Superior temporal gyrus (tissue), 1 donor: ENCODE measurements around the gene CSK.

Source experiments
- DNase-seq: peaks from one replicate; pipeline ENCODE4 v3.0.0-alpha.2; 2016; ENCODE audit errors: extremely low spot score

The CSK gene

GRCh38 chr15:74787251-74788041 is 5.6 kb downstream of the CSK start:
- DNase-seq = peak; percentile 60

- DNase-seq = no peak
These were observed 6.3 kb downstream of the CSK start for GRCh38 chr15:74788042-74788682.

GRCh38 chr15:74788683-74789151 is 6.8 kb downstream of the CSK start:
- no peak for DNase-seq

- DNase-seq = no peak
These were observed 7.3 kb downstream of the CSK start for GRCh38 chr15:74789171-74789631.

- no peak for DNase-seq
These were observed 7.8 kb downstream of the CSK start for GRCh38 chr15:74789741-74790079.

GRCh38 chr15:74790080-74790916 is 8.4 kb downstream of the CSK start:
- DNase-seq = peak; percentile 69

- DNase-seq = no peak
These were observed 9.1 kb downstream of the CSK start for GRCh38 chr15:74791007-74791406.

- no peak for DNase-seq
These were observed 9.8 kb downstream of the CSK start for GRCh38 chr15:74791667-74792066.

GRCh38 chr15:74792227-74793016 is 10.5 kb downstream of the CSK start:
- no peak for DNase-seq

- no peak for DNase-seq
These were observed 11.5 kb downstream of the CSK start for GRCh38 chr15:74793135-74794028.

GRCh38 chr15:74794248-74794969 is 12.5 kb downstream of the CSK start:
- DNase-seq = no peak

- no peak for DNase-seq
These were observed 13.1 kb downstream of the CSK start for GRCh38 chr15:74794970-74795349.

- no peak for DNase-seq
These were observed 14.2 kb downstream of the CSK start for GRCh38 chr15:74795966-74796625.

GRCh38 chr15:74798388-74799254 is 16.7 kb downstream of the CSK start:
- no peak for DNase-seq

GRCh38 chr15:74799255-74799855 is 17.5 kb downstream of the CSK start:
- DNase-seq = no peak

- DNase-seq = peak; percentile 73
These were observed 18.1 kb downstream of the CSK start for GRCh38 chr15:74799856-74800558.

GRCh38 chr15:74800559-74801094 is 18.7 kb downstream of the CSK start:
- DNase-seq = no peak
